ENCODE measurements around the gene TRMO.

DNA sequence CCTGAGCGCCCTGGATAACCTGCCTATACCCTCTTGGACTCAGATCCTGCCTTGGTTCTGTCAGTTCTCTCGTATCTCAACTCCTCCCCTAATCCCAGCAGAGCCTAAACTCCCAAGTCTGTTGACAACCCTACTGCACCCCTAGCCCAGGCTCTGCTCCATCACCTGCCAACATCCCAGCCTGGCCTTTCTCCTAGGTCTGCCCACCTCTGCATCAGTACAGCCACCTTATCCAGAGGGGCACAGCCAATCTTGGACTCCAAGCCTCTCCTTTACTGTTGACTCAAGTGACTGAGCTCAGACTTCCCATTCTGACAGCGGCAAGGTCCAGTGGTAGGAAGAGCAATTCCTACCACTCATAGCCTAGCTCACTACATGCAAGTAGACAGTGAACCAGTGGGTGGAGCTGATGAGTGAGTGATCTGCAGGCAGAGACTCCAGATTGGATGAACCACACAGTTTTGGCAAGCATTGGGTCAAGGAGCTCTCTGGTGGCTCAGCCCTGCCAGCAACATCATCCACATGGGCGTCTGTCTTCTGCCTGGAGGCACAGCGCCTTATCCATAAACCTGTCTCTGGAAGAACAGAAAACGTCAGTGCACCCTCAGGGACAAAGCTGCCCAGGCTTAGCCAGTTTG is 26.5 kb downstream of the TRMO start:
- TF ChIP-seq, protein P1, sequence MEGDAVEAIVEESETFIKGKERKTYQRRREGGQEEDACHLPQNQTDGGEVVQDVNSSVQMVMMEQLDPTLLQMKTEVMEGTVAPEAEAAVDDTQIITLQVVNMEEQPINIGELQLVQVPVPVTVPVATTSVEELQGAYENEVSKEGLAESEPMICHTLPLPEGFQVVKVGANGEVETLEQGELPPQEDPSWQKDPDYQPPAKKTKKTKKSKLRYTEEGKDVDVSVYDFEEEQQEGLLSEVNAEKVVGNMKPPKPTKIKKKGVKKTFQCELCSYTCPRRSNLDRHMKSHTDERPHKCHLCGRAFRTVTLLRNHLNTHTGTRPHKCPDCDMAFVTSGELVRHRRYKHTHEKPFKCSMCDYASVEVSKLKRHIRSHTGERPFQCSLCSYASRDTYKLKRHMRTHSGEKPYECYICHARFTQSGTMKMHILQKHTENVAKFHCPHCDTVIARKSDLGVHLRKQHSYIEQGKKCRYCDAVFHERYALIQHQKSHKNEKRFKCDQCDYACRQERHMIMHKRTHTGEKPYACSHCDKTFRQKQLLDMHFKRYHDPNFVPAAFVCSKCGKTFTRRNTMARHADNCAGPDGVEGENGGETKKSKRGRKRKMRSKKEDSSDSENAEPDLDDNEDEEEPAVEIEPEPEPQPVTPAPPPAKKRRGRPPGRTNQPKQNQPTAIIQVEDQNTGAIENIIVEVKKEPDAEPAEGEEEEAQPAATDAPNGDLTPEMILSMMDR (IDR thresholded peaks at IDR 0.05), result peak in 2 of 6 experiments; percentile 20 to 48
- no peak for TF ChIP-seq POLR2A (IDR thresholded peaks at IDR 0.05)
